Measurements from ENCODE around the gene NIPSNAP2.
"Not testable (repeated sequence)": the region's sequence is repeated elsewhere in the genome, so short reads cannot be mapped to it uniquely, and the experiment has no call there.

NIPSNAP2 gene

GRCh38 chr7:56019501-56019900 lies 55.1 kb downstream of the NIPSNAP2 start:
- H3K9ac ChIP-seq (ENCODE audit: low read depth, low read length), result no peak overlapping the region
- no peaks in the 10 kb centered on the region for H3K9me3 ChIP-seq (ENCODE audit: control insufficient read depth, insufficient read depth, low read length)
- H3K36me3 ChIP-seq (ENCODE audit: control insufficient read depth, insufficient read depth, low read length), result peaks cover 78% of the 10 kb centered on the region
- H3K4me1 ChIP-seq (ENCODE audit: control insufficient read depth, insufficient read depth, low read length), result no peaks in the 10 kb centered on the region
- H3K4me3 ChIP-seq (ENCODE audit: low read depth, low read length), result no peak overlapping the region
- H3K27ac ChIP-seq (ENCODE audit: low read depth, low read length), result no peak overlapping the region
- no peaks in the 10 kb centered on the region for H3K27me3 ChIP-seq (ENCODE audit: control insufficient read depth, insufficient read depth, low read length)

DNA sequence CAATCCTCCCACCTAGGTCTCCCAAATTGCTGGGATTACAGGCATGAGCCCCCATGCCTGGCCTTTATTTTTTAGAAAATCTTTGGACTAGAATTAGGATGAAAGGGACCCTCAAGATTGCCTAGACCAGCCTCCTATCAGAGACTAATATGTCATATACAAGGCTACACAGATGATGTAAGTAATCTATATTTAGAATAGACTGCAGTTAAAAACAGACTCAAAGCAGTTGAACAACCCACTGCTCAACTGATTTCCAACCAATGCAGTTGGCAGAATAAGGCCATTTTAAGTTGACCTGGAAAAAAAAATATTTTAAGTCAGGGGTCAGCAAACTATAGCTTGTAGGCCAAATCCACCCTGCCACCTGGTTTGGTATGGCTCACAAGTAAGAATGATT lies 59.1 kb downstream of the NIPSNAP2 start:
- Histone ChIP-seq H3K36me3 (ENCODE audit: control insufficient read depth, insufficient read depth, low read length) (peaks cover 76% of the 10 kb centered on the region), H3K4me1 (ENCODE audit: control insufficient read depth, insufficient read depth, low read length) (no peaks in the 10 kb centered on the region), H3K27me3 (ENCODE audit: control insufficient read depth, insufficient read depth, low read length) (no peaks in the 10 kb centered on the region)

DNA sequence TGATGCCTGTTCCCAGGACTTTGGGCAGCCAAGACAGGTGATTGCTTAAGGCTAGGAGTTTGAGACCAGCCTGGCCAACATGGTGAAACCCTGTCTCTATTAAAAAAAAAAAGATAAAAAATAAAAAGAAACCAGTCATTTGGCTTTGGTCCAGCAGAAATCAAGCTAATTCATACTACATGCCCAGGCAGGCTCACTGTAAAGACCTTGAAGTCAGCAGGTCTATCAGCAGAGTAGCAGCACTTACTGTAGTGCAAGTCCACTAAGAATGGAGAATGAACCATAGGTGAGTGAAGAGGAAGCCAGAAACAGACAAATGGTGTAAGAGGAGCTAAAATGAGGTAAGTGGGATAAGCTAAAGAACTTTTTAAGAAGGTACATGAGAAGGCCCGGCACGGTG lies 62.2 kb downstream of the NIPSNAP2 start:
- Histone ChIP-seq H3K27me3 (ENCODE audit: control insufficient read depth, insufficient read depth, low read length) (no peaks in the 10 kb centered on the region), H3K9me3 (ENCODE audit: control insufficient read depth, insufficient read depth, low read length) (no peaks in the 10 kb centered on the region), H3K27ac (ENCODE audit: low read depth, low read length) (no peak overlapping the region), H3K9ac (ENCODE audit: low read depth, low read length) (no peak overlapping the region), H3K4me1 (ENCODE audit: control insufficient read depth, insufficient read depth, low read length) (no peaks in the 10 kb centered on the region), H3K4me3 (ENCODE audit: low read depth, low read length) (no peak overlapping the region), H3K36me3 (ENCODE audit: control insufficient read depth, insufficient read depth, low read length) (peaks cover 73% of the 10 kb centered on the region)

More for the DNA sequence above, 59.1 kb downstream of the NIPSNAP2 start:
- Histone ChIP-seq H3K4me3 (ENCODE audit: low read depth, low read length) (no peak overlapping the region), H3K9me3 (ENCODE audit: control insufficient read depth, insufficient read depth, low read length) (no peaks in the 10 kb centered on the region), H3K9ac (ENCODE audit: low read depth, low read length) (no peak overlapping the region), H3K27ac (ENCODE audit: low read depth, low read length) (no peak overlapping the region)

DNA sequence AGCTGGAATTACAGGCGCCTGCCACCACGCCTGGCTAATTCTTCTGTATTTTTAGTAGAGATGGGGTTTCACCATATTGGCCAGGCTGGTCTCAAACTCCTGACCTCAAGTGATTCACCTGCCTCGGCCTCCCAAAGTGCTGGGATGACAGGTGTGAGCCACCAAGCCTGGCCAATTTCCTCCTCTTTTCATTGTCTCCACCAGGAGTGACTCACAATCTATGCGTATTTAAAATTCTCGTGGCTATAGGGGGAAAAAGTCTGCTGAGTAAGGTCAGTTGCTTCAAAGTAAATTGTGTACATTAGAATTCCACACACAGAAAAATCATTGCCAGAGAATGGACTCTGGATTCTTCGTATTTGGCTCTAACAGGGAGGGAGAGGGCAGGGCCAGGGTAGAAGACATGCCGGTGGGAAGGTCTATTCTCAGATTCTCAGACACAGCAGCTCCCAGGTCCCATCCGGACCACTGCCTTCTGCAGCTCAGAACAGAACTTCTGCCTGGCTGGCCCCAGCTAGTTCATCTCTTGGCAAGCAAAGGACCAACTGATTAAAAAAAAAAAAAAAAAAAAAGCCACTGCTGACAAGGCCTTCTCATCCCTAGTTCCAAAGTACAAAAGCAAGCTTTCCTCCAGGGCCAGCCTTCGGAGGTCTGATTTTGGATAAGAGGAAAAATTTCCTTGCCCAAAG lies 64.7 kb downstream of the NIPSNAP2 start:
- Histone ChIP-seq H3K9ac (ENCODE audit: low read depth, low read length) (no peak overlapping the region), H3K36me3 (ENCODE audit: control insufficient read depth, insufficient read depth, low read length) (peaks cover 65% of the 10 kb centered on the region), H3K4me3 (ENCODE audit: low read depth, low read length) (no peak overlapping the region), H3K9me3 (ENCODE audit: control insufficient read depth, insufficient read depth, low read length) (no peaks in the 10 kb centered on the region), H3K27ac (ENCODE audit: low read depth, low read length) (no peak overlapping the region), H3K27me3 (ENCODE audit: control insufficient read depth, insufficient read depth, low read length) (no peaks in the 10 kb centered on the region), H3K4me1 (ENCODE audit: control insufficient read depth, insufficient read depth, low read length) (no peaks in the 10 kb centered on the region)

DNA sequence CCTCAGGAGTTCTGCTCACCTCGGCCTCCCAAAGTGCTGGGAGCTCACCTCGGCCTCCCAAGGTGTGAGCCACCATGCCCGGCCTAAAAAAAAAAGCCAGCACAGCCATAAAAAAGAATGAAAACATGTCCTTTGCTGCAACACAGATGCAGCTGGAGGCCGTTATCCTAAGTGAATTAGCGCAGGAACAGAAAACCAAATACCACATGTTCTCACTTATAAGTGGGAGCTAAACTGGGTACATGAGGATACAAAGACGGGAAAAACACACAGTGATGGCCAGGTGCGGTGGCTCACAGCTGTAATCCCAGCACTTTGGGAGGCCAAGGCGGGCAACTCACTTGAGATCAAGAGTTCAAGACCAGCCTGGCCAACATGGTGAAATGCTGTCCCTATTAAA lies 66.0 kb downstream of the NIPSNAP2 start:
- H3K4me3 ChIP-seq (ENCODE audit: low read depth, low read length), result no peak overlapping the region
- no peaks in the 10 kb centered on the region for H3K27me3 ChIP-seq (ENCODE audit: control insufficient read depth, insufficient read depth, low read length)
- peaks cover 58% of the 10 kb centered on the region for H3K36me3 ChIP-seq (ENCODE audit: control insufficient read depth, insufficient read depth, low read length)

DNA sequence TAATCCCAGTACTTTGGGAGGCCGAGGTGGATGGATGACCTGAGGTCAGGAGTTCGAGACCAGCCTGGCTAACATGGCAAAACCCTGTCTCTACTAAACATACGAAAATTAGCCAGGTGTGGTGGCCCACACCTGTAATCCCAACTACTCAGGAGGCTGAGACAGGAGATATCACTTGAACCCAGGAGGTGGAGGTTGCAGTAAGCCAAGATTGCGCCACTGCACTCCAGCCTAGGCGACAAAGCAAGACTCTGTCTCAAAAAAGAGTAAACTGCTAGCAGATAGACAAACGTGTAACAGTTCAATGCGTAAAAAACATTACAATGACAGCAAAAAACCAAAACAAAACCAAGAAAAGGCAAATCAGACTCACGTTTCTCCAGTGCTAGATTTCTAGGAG lies 67.2 kb downstream of the NIPSNAP2 start:
- H3K27ac ChIP-seq (ENCODE audit: low read depth, low read length); H3K4me3 ChIP-seq (ENCODE audit: low read depth, low read length): not testable (repeated sequence)

More for the DNA sequence above, 66.0 kb downstream of the NIPSNAP2 start:
- no peaks in the 10 kb centered on the region for H3K4me1 ChIP-seq (ENCODE audit: control insufficient read depth, insufficient read depth, low read length)
- no peak overlapping the region for H3K27ac ChIP-seq (ENCODE audit: low read depth, low read length)
- no peaks in the 10 kb centered on the region for H3K9me3 ChIP-seq (ENCODE audit: control insufficient read depth, insufficient read depth, low read length)
- H3K9ac ChIP-seq (ENCODE audit: low read depth, low read length), result no peak overlapping the region

GRCh38 chr7:56032578-56032977 lies 68.2 kb downstream of the NIPSNAP2 start:
- Histone ChIP-seq H3K4me3 (ENCODE audit: low read depth, low read length) (peak overlapping the region; percentile 97; the same call in 1 of the 2 replicates), H3K36me3 (ENCODE audit: control insufficient read depth, insufficient read depth, low read length) (peaks cover 40% of the 10 kb centered on the region)
- not testable (repeated sequence) for H3K4me1 ChIP-seq (ENCODE audit: control insufficient read depth, insufficient read depth, low read length); H3K27me3 ChIP-seq (ENCODE audit: control insufficient read depth, insufficient read depth, low read length); H3K9ac ChIP-seq (ENCODE audit: low read depth, low read length); H3K27ac ChIP-seq (ENCODE audit: low read depth, low read length); H3K9me3 ChIP-seq (ENCODE audit: control insufficient read depth, insufficient read depth, low read length)

More for the DNA sequence above, 67.2 kb downstream of the NIPSNAP2 start:
- not testable (repeated sequence) for H3K9me3 ChIP-seq (ENCODE audit: control insufficient read depth, insufficient read depth, low read length); H3K9ac ChIP-seq (ENCODE audit: low read depth, low read length); H3K27me3 ChIP-seq (ENCODE audit: control insufficient read depth, insufficient read depth, low read length); H3K4me1 ChIP-seq (ENCODE audit: control insufficient read depth, insufficient read depth, low read length)
- peaks cover 50% of the 10 kb centered on the region for H3K36me3 ChIP-seq (ENCODE audit: control insufficient read depth, insufficient read depth, low read length)

- H3K4me1 ChIP-seq (ENCODE audit: control insufficient read depth, insufficient read depth, low read length), result no peaks in the 10 kb centered on the region
- peak overlapping the region; percentile 92 for H3K27ac ChIP-seq (ENCODE audit: low read depth, low read length)
- H3K4me3 ChIP-seq (ENCODE audit: low read depth, low read length), result peak overlapping the region; percentile 97
- peak overlapping the region; percentile 94 for H3K9ac ChIP-seq (ENCODE audit: low read depth, low read length)
- no peaks in the 10 kb centered on the region for H3K27me3 ChIP-seq (ENCODE audit: control insufficient read depth, insufficient read depth, low read length)
- H3K9me3 ChIP-seq (ENCODE audit: control insufficient read depth, insufficient read depth, low read length), result no peaks in the 10 kb centered on the region
- H3K36me3 ChIP-seq (ENCODE audit: control insufficient read depth, insufficient read depth, low read length), result peaks cover 30% of the 10 kb centered on the region
Observed at GRCh38 chr7:56033671-56034432, 69.5 kb downstream of the NIPSNAP2 start.

DNA sequence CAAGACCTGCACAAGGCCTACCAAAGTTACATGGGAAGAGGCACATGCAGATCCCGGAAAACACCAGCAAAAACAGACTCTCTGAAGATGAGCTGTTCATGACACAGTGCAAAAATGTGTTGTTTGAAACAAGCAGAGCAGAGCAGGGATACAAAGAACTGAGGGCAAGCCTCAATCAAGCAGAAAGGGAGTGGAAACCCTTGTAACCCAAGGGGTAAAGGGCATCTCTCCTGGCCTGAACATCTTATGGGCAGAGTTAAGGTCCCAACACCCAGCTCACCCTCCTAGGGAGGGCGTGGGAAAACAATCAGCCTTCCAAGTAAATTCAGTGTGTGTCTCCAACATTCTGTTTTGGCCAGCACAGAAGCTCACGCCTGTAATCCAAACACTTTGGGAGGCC lies 76.3 kb downstream of the NIPSNAP2 start:
- no peak overlapping the region for H3K9ac ChIP-seq (ENCODE audit: low read depth, low read length)
- no peak overlapping the region for H3K27ac ChIP-seq (ENCODE audit: low read depth, low read length)
- no peak overlapping the region for H3K4me3 ChIP-seq (ENCODE audit: low read depth, low read length)
- no peaks in the 10 kb centered on the region for H3K9me3 ChIP-seq (ENCODE audit: control insufficient read depth, insufficient read depth, low read length)
- peaks cover 14% of the 10 kb centered on the region for H3K36me3 ChIP-seq (ENCODE audit: control insufficient read depth, insufficient read depth, low read length)
- H3K4me1 ChIP-seq (ENCODE audit: control insufficient read depth, insufficient read depth, low read length), result no peaks in the 10 kb centered on the region
- no peaks in the 10 kb centered on the region for H3K27me3 ChIP-seq (ENCODE audit: control insufficient read depth, insufficient read depth, low read length)

- H3K27ac ChIP-seq (ENCODE audit: low read depth, low read length); H3K4me1 ChIP-seq (ENCODE audit: control insufficient read depth, insufficient read depth, low read length): not testable (repeated sequence)
- H3K36me3 ChIP-seq (ENCODE audit: control insufficient read depth, insufficient read depth, low read length), result peaks cover 12% of the 10 kb centered on the region
Observed at GRCh38 chr7:56045758-56046157, 81.4 kb downstream of the NIPSNAP2 start.

DNA sequence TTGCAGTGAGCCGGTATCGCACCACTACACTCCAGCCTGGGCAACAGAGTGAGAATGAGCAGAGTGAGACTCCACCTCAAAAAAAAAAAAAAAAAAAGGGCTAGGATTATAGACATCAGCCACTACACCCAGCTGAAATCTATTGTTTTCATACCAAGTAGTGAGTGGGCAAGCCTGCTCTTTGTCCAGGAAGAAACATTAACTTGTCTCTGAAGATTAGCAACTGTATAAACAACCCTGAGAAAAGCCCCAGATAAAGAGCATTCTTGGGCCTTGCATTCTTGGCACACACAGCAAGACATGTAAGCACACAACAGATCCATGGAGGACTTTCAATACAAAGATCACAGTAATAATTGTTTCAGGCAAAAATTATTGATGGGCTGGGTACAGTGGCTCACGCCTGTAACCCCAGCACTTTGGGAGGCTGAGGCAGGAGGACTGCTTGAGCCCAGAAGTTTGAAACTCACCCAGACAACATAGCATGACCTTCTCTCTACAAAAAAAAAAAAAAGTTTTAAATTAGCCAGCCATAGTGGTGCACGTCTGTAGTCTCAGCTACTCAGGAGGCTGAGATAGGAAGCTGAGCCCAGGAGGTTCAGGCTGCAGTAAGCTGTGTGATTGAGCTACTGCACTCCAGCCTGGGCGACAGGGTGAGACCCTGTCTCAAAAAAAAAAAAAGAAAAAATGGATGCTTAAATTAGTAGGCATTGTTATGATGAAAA lies 82.5 kb downstream of the NIPSNAP2 start:
- Histone ChIP-seq H3K4me1 (ENCODE audit: control insufficient read depth, insufficient read depth, low read length) (0 out of 2 replicates have a peak, but pooled peaks cover 2% of the 10 kb centered on the region), H3K27me3 (ENCODE audit: control insufficient read depth, insufficient read depth, low read length) (no peaks in the 10 kb centered on the region), H3K9me3 (ENCODE audit: control insufficient read depth, insufficient read depth, low read length) (no peaks in the 10 kb centered on the region), H3K36me3 (ENCODE audit: control insufficient read depth, insufficient read depth, low read length) (peaks cover 10% of the 10 kb centered on the region; the same call in 1 of the 2 replicates), H3K4me3 (ENCODE audit: low read depth, low read length) (no peak overlapping the region), H3K27ac (ENCODE audit: low read depth, low read length) (peak overlapping the region; percentile 7), H3K9ac (ENCODE audit: low read depth, low read length) (no peak overlapping the region)

More at GRCh38 chr7:56045758-56046157, 81.4 kb downstream of the NIPSNAP2 start:
- H3K9ac ChIP-seq (ENCODE audit: low read depth, low read length); H3K4me3 ChIP-seq (ENCODE audit: low read depth, low read length); H3K27me3 ChIP-seq (ENCODE audit: control insufficient read depth, insufficient read depth, low read length); H3K9me3 ChIP-seq (ENCODE audit: control insufficient read depth, insufficient read depth, low read length): not testable (repeated sequence)
